Endothelial cell of umbilical vein (primary cell): Measurements from ENCODE around the gene SSMEM1. TPM values are rescaled to one million over a fixed set of nuclear protein-coding genes. Genes with fewer than 3 reads are reported as not detected.

ENCODE experiments used
- BruUV-seq: library from RNA; stranded (reverse); fragments of 400-500 nt; replicated peaks from 2 replicates; lab custom pipeline; 2021; lab: Mats Ljungman, UMichigan
- CTCF ChIA-PET: fragments of 300-600, 350-600 bp; sonication (Branson Sonifier 250); formaldehyde crosslinking; loops from one replicate; lab custom pipeline; 2021; ENCODE audit warnings: antibody characterized with exemption, inconsistent platforms; lab: Charles Lee
- POLR2A ChIA-PET: fragments of 300-600, 350-600 bp; sonication (Branson Sonifier 250); formaldehyde crosslinking; loops from one replicate; lab custom pipeline; 2021; ENCODE audit warnings: antibody characterized with exemption, inconsistent platforms; lab: Charles Lee
- DNase-seq: peaks from one replicate; pipeline ENCODE4 v3.0.0-alpha.2; 2011; ENCODE audit warnings: low read depth, low spot score
- FAIRE-seq: peaks from 2 replicates; lab custom pipeline; 2011; peaks lifted over from hg19 to GRCh38; lab: Jason Lieb, UNC
- H2AFZ ChIP-seq: 2 replicates; pipeline ENCODE4 v1.6.0; 2012; ENCODE audit warnings: low read depth, low read length, control low read depth, inconsistent platforms
- H3K27ac ChIP-seq: 2 replicates; pipeline ENCODE4 v1.5.1; 2011; ENCODE audit warnings: low read depth, mild to moderate bottlenecking, control low read depth, low read length, moderate library complexity; ENCODE audit not compliant: insufficient read depth
- H3K27me3 ChIP-seq, 2 experiments: 2 replicates each; pipeline versions ENCODE4 v1.6.0 to v1.6.1; 2011; ENCODE audit warnings: low read length in 2 of 2, mixed read lengths in 1 of 2; ENCODE audit not compliant: control insufficient read depth in 2 of 2, insufficient read depth in 2 of 2
- H3K36me3 ChIP-seq, 2 experiments: 2 replicates in 1 of 2; 3 replicates in 1 of 2; pipeline ENCODE4 v1.5.1; 2011; ENCODE audit warnings: low read length in 2 of 2, mild to moderate bottlenecking in 1 of 2, moderate library complexity in 1 of 2; ENCODE audit not compliant: control insufficient read depth in 2 of 2, insufficient read depth in 2 of 2; ENCODE audit errors: extremely low read depth in 1 of 2
- H3K4me1 ChIP-seq: 3 replicates; pipeline ENCODE4 v1.5.1; 2011; ENCODE audit warnings: mild to moderate bottlenecking, low read length; ENCODE audit not compliant: control insufficient read depth, insufficient read depth; ENCODE audit errors: extremely low read depth
- H3K4me2 ChIP-seq: 2 replicates; pipeline ENCODE4 v1.6.1; 2011; ENCODE audit warnings: low read length, control low read depth, mixed read lengths; ENCODE audit not compliant: insufficient read depth
- H3K4me3 ChIP-seq, 3 experiments: fragments of 200-600 bp in 1 of 3; sonication (generic), shearing (Covaris generic) in 1 of 3; replicated peaks in 1 of 3; 2 replicates each; pipeline ENCODE4 v1.5.1; 2011 to 2016; ENCODE audit warnings: control low read depth in 3 of 3, low read length in 3 of 3, mild to moderate bottlenecking in 2 of 3, inconsistent platforms in 1 of 3, low read depth in 1 of 3, moderate library complexity in 1 of 3; ENCODE audit not compliant: insufficient read depth in 1 of 3
- H3K79me2 ChIP-seq: 2 replicates; pipeline ENCODE4 v1.6.0; 2012; ENCODE audit warnings: low read length, inconsistent platforms; ENCODE audit not compliant: control insufficient read depth, insufficient read depth
- H3K9ac ChIP-seq: replicated peaks from 2 replicates; pipeline ENCODE3; 2011; ENCODE audit warnings: low read length, control low read depth; ENCODE audit not compliant: insufficient read depth; ENCODE audit errors: extremely low read depth
- H3K9me1 ChIP-seq: replicated peaks from 3 replicates; pipeline ENCODE4 v1.6.0; 2011; ENCODE audit warnings: mild to moderate bottlenecking, low read length; ENCODE audit not compliant: control insufficient read depth, insufficient read depth; ENCODE audit errors: extremely low read depth
- H3K9me3 ChIP-seq: replicated peaks from 2 replicates; pipeline ENCODE4 v1.5.1; 2012; ENCODE audit warnings: low read length, inconsistent platforms; ENCODE audit not compliant: control insufficient read depth, insufficient read depth
- H4K20me1 ChIP-seq: replicated peaks from 2 replicates; pipeline ENCODE3; 2011; ENCODE audit warnings: mild to moderate bottlenecking, low read length; ENCODE audit not compliant: control insufficient read depth, insufficient read depth; ENCODE audit errors: extremely low read depth
- CTCF ChIP-seq, 2 donors: IDR thresholded peaks; 1 replicate in 1 of 2; 2 replicates in 1 of 2; pipeline ENCODE4 v1.5.1; 2011; ENCODE audit warnings: low read length in 2 of 2, mild to moderate bottlenecking in 2 of 2, moderate library complexity in 2 of 2, control low read depth in 1 of 2, inconsistent platforms in 1 of 2, low read depth in 1 of 2; ENCODE audit not compliant: insufficient read depth in 1 of 2; ENCODE audit errors: extremely low read depth in 1 of 2
- EZH2 ChIP-seq: IDR thresholded peaks from 2 replicates; pipeline ENCODE4 v1.6.1; 2012; ENCODE audit warnings: borderline replicate concordance, low read depth, mild to moderate bottlenecking, moderate library complexity, low read length, inconsistent platforms; ENCODE audit not compliant: severe bottlenecking
- FOS ChIP-seq: IDR thresholded peaks from 2 replicates; pipeline ENCODE4 v1.6.1; 2011; ENCODE audit warnings: mild to moderate bottlenecking, low read length, moderate library complexity, borderline replicate concordance; ENCODE audit not compliant: insufficient read depth
- GATA2 ChIP-seq: IDR thresholded peaks from 2 replicates; pipeline ENCODE4 v1.7.0; 2011; ENCODE audit warnings: low read depth, mild to moderate bottlenecking, moderate library complexity, mixed read lengths, low read length; ENCODE audit not compliant: insufficient read length, insufficient read depth
- JUN ChIP-seq: IDR thresholded peaks from 2 replicates; pipeline ENCODE4 v1.6.1; 2011; ENCODE audit warnings: borderline replicate concordance, low read depth; ENCODE audit not compliant: insufficient read length, insufficient read depth
- MYC ChIP-seq: IDR thresholded peaks from one replicate; pipeline ENCODE4 v1.6.1; 2011; ENCODE audit warnings: mild to moderate bottlenecking, low read depth, low read length
- POLR2A ChIP-seq: IDR thresholded peaks from 2 replicates; pipeline ENCODE4 v1.6.1; 2012; ENCODE audit warnings: low read depth, mild to moderate bottlenecking, control low read depth, low read length
- POLR2AphosphoS5 ChIP-seq: IDR thresholded peaks from 2 replicates; pipeline ENCODE4 v1.6.1; 2012; ENCODE audit warnings: low read depth, mild to moderate bottlenecking, control low read depth, low read length, moderate library complexity; ENCODE audit not compliant: insufficient read depth
- dilution Hi-C: fragments of 300-500 bp; cut with MboI; formaldehyde crosslinking; loops from one replicate; pipeline ENCODE4 v1.15.0; 2019; ENCODE audit warnings: low sequenced_read_pairs; ENCODE audit not compliant: extremely low pct_ligation_motif_present
- intact Hi-C: fragments of 100-400 bp; cut with micrococcal nuclease; formaldehyde crosslinking; loops from one replicate; pipeline ENCODE4 v1.10.0; 2022
- polyA plus RNA-seq, 4 experiments: library from polyadenylated mRNA; depleted of rRNA in 3 of 4; stranded (reverse) in 3 of 4; unstranded in 1 of 4; fragments of >200 nt; gene quantifications; 2 replicates each; pipeline versions ENCODE4 v1.2.1 to v1.2.3, GENCODE V29; 2011 to 2012; ENCODE audit warnings: missing spikeins in 1 of 4
- total RNA-seq: library from RNA; stranded (reverse); gene quantifications from 2 replicates; pipeline ENCODE4 v1.2.3, GENCODE V29; 2021

SSMEM1 gene
- total and polyA plus RNA-seq, 2 donors (not counting 3 experiments of a cell fraction or from before 2014, with no cell fraction given): not detected

- Histone ChIP-seq H3K4me1 (peaks cover 8% of the 10 kb centered on the region), H3K4me2 (no peak overlapping the region), H3K9me3 (no peaks in the 10 kb centered on the region), H3K4me3 (no peak overlapping the region), H4K20me1 (no peaks in the 10 kb centered on the region), H3K27ac (no peak overlapping the region), H3K79me2 (peaks cover 4% of the 10 kb centered on the region), H3K36me3 (peaks cover 0 to 3% of the 10 kb centered on the region in 2 experiments), H3K27me3 (no peaks in the 10 kb centered on the region), H3K9me1 (no peaks in the 10 kb centered on the region), H2AFZ (no peak overlapping the region), H3K9ac (no peak overlapping the region)
- no TSS peak for BruUV-seq
- ChIA-PET POLR2A (no interaction called here), CTCF (no interaction called here)
- intact Hi-C loops: no loop called here
- FAIRE-seq: no peak
- no peak for TF ChIP-seq GATA2
- no peak for TF ChIP-seq CTCF (IDR thresholded peaks at IDR 0.05; ENCODE audit: extremely low read depth in 1 of 2, insufficient read depth in 1 of 2, low read depth in 1 of 2, low read length in 2 of 2)
- TF ChIP-seq FOS: no peak
- no peak for TF ChIP-seq POLR2A
- TF ChIP-seq POLR2AphosphoS5: no peak
- no peak for TF ChIP-seq EZH2
- TF ChIP-seq MYC: no peak
- no peak for TF ChIP-seq JUN
- DNase-seq: no peak
- dilution Hi-C loops: no loop called here
Observed at GRCh38 chr7:130201796-130202195, 5.9 kb upstream of the SSMEM1 start.
